ENCODE results near the gene HDLBP. TPM values are rescaled to one million over a fixed set of nuclear protein-coding genes. Genes with fewer than 3 reads are reported as not detected.

The HDLBP gene
- total RNA-seq, 4 donors from 2014 or later = 303 to 490 (median 435) TPM

DNA sequence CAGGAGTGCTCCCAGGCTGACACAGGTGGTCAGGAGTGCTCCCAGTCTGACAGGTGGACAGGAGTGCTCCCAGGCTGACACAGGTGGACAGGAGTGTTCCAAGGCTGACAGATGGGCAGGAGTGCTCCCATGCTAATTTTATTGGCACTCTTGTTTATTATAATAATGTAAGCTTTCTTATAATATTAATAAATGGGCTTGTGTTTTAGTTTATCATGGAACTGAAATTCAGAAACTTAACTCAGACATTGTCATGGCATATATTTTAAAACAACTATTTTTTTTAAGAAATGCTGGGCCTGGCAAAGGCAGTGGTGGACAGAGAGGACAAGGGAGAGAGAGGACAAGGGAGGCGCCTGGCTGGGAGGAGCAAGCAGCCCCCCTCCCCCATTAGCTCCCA, 108.3 kb downstream of the HDLBP start:
- Histone ChIP-seq H3K27ac (no peak overlapping the region), H3K9me3 (no peaks in the 10 kb centered on the region), H3K36me3 (no peaks in the 10 kb centered on the region), H3K27me3 (no peaks in the 10 kb centered on the region), H3K4me3 (replicated peaks in 1 of 3) (no peak overlapping the region), H3K4me1 (no peaks in the 10 kb centered on the region)
- 70 to 74% methylated on average over 1 of the region's 1 CpG for WGBS, 2 donors
- intact Hi-C loops (cut with DNase I) = no loop called here
- DNase-seq = no peak
- TF ChIP-seq, protein P1, sequence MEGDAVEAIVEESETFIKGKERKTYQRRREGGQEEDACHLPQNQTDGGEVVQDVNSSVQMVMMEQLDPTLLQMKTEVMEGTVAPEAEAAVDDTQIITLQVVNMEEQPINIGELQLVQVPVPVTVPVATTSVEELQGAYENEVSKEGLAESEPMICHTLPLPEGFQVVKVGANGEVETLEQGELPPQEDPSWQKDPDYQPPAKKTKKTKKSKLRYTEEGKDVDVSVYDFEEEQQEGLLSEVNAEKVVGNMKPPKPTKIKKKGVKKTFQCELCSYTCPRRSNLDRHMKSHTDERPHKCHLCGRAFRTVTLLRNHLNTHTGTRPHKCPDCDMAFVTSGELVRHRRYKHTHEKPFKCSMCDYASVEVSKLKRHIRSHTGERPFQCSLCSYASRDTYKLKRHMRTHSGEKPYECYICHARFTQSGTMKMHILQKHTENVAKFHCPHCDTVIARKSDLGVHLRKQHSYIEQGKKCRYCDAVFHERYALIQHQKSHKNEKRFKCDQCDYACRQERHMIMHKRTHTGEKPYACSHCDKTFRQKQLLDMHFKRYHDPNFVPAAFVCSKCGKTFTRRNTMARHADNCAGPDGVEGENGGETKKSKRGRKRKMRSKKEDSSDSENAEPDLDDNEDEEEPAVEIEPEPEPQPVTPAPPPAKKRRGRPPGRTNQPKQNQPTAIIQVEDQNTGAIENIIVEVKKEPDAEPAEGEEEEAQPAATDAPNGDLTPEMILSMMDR (IDR thresholded peaks at IDR 0.05) = no peak
- no peak for TF ChIP-seq POLR2A (IDR thresholded peaks at IDR 0.05)

DNA sequence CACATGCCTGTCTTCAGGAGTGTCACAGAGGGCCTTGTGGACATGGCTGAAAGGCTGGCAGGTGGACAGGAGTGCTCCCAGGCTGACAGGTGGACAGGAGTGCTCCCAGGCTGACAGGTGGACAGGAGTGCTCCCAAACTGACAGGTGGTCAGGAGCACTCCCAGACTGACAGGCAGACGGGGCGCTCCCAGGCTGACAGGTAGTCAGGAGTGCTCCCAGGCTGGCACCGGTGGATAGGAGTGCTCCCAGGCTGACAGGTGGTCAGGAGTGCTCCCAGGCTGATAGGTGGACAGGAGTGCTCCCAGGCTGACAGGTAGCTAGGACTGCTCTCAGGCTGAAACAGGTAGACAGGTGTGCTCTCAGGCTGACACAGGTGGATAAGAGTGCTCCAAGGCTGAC, 110.4 kb downstream of the HDLBP start:
- DNase-seq = no peak
- Histone ChIP-seq H3K4me3 (replicated peaks in 1 of 3) (no peak overlapping the region), H3K27me3 (no peaks in the 10 kb centered on the region), H3K27ac (no peak overlapping the region), H3K36me3 (no peaks in the 10 kb centered on the region), H3K4me1 (no peaks in the 10 kb centered on the region), H3K9me3 (no peaks in the 10 kb centered on the region)
- 80 to 93% methylated on average over 1 to 2 of the region's 3 CpGs for WGBS, 2 donors
- TF ChIP-seq, protein P1 (IDR thresholded peaks at IDR 0.05) = no peak
- no peak for TF ChIP-seq POLR2A (IDR thresholded peaks at IDR 0.05)
- intact Hi-C loops (cut with DNase I) = no loop called here

DNA sequence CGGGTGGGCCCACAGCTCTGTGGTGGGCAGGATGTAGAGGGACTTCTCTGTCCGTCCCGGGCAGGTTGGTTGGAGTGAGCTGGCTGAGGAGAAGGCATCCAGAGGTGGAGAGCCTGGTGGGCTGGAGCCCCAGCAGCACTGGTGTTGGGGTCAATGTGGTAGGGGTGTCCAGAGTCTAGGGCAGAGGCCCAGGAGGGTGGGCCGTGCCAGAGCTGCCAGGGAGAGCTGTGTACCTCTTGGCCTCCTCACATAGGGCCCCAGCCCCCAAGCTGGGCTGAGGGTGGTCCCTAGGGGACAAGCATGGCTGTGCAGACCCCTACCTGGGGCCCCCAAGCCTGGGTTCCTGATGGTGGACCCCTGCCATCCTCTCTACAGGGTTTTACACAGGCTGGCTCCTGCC, 111.0 kb downstream of the HDLBP start:
- Histone ChIP-seq H3K36me3 (no peaks in the 10 kb centered on the region), H3K4me3 (replicated peaks in 1 of 3) (no peak overlapping the region), H3K27me3 (no peaks in the 10 kb centered on the region), H3K9me3 (no peaks in the 10 kb centered on the region), H3K4me1 (no peaks in the 10 kb centered on the region), H3K27ac (no peak overlapping the region)
- intact Hi-C loops (cut with DNase I) = no loop called here
- 93% methylated on average over 4 of the region's 4 CpGs; no CpG with 5 or more reads in 1 of the 2 donors for WGBS, 2 donors
- DNase-seq = no peak
- TF ChIP-seq, protein P1 (IDR thresholded peaks at IDR 0.05) = no peak
- TF ChIP-seq POLR2A (IDR thresholded peaks at IDR 0.05) = no peak

DNA sequence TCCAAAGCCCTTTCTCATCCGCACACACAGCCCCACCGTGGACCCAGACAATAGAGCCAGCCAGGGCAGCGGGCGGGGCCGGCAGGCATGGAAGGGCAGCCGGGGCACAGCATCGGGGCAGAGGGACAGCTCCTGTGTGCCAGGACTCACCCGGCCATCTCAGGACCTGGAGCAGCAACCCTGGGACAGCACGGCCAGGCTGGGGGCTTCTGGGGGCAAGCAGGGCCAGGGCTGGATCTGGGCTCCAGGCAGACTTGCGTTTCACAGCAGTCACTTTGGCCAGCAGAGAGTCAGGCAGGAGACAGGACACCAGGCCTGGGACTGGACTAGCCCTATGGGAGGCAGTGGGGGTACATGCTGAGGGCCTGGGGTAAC, 111.5 kb downstream of the HDLBP start:
- Histone ChIP-seq H3K36me3 (no peaks in the 10 kb centered on the region), H3K9me3 (no peaks in the 10 kb centered on the region), H3K4me1 (no peaks in the 10 kb centered on the region), H3K27ac (no peak overlapping the region), H3K4me3 (replicated peaks in 1 of 3) (no peak overlapping the region), H3K27me3 (no peaks in the 10 kb centered on the region)
- intact Hi-C loops (cut with DNase I) = no loop called here
- WGBS, 2 donors = 83 to 100% methylated on average over 1 to 10 of the region's 10 CpGs
- no peak for DNase-seq
- TF ChIP-seq POLR2A (IDR thresholded peaks at IDR 0.05) = no peak
- TF ChIP-seq, protein P1 (IDR thresholded peaks at IDR 0.05) = no peak

DNA sequence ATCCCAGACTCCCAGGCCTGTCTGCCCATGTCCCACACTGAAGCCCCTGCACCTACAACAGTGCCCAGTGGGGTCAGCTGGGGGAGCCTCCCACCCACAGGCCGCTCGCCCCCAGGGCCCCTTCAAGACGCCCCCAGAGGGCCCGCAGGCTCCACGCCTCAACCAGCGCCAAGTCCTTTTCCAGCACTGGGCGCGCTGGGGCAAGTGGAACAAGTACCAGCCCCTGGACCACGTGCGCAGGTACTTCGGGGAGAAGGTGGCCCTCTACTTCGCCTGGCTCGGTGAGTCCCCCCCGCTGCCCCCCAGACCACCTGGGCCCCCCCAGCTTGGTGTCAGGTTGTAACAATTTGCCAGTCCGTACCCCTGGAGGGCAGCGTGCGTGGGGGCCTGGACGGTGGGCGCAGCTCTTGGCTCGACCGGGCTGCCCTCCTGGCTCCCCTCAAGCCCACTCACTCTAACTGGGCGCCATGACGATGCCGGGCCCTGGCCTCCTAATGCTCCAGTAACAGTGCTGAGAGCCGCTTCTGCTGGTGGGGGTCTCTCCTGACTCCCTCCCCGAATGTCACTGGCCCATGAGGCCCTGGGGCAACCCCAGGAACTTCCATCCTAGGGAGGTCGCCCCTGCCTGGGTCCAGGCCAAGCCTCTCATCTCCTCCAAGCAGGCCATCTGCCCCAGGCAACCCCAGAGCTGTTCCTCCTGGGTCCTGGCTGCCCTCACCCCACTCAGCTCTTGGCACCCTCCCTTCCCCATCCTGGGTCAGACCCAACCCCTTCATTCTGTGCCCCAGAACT, 112.1 kb downstream of the HDLBP start:
- no peak for DNase-seq
- no peaks in the 10 kb centered on the region for H3K4me1 ChIP-seq
- H3K27me3 ChIP-seq = no peaks in the 10 kb centered on the region
- TF ChIP-seq, protein P1 (IDR thresholded peaks at IDR 0.05) = no peak
- TF ChIP-seq POLR2A (IDR thresholded peaks at IDR 0.05) = no peak
- no peaks in the 10 kb centered on the region for H3K36me3 ChIP-seq
- no peak overlapping the region for H3K27ac ChIP-seq
- H3K9me3 ChIP-seq = no peaks in the 10 kb centered on the region
- WGBS, 2 donors = 89 to 96% methylated on average over 7 to 8 of the region's 27 CpGs
- intact Hi-C loops (cut with DNase I) = no loop called here
- no peak overlapping the region for H3K4me3 ChIP-seq (replicated peaks in 1 of 3)
